NOMO-1 treated with DMSO at 0.1 percent for 48 hours (cell line): ENCODE data around the gene CD320.
"Not testable (repeated sequence)": the region's sequence is repeated elsewhere in the genome, so short reads cannot be mapped to it uniquely, and the experiment has no call there.

Experiments
- DNase-seq: peaks from one replicate; lab custom pipeline; 2025; ENCODE audit not compliant: unreplicated experiment; lab: John Stamatoyannopoulos, UW

CD320 gene

DNA sequence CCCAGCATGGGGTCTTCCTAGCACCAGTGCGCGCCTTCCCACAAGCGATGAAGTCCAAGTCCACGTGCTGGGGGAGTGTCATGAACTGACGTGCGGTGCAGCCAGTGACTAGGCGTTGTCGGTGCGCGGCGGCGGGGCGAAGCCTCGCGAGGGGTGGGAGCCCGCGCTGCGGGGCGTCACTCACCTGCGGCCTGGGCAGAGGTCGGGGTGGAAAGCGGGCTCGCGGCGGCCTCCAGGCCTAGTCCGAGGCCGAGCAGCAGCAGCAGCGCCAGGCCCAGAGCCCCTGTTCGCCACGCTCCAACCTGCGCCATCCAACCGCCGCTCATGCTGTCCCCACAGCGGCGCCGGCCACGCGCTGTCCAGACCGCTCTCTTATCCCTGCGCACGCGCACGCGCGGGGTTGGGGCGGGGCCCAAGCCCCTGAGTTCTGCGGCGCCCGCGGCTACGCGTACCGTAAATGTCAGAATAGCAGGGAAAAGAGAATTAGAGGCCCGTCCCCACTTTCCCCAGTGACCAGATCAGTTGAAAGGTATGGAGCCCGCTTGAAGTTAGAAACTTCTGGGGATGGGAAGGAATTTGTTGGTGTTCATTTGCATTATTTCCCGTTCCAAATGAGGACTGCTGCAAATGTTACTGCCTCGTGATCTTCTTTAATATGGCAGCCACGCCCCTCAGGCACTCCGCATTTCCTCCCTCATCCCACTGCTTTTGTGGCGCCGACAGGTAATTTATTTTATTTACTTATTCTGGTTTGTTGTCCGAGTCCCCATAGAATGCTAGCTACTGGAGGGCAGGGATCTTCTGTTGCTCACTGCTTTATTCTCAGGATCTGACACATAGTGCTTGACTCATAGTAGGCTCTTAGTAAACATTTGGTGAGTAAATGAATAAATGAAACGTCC, at the start of gene CD320:
Gene CD320, minus strand, starts transcription at position 394 of the 902 bp plus-strand sequence. Its CDS starts 68 bp downstream, at position 326.
- peak; percentile 58 for DNase-seq

DNA sequence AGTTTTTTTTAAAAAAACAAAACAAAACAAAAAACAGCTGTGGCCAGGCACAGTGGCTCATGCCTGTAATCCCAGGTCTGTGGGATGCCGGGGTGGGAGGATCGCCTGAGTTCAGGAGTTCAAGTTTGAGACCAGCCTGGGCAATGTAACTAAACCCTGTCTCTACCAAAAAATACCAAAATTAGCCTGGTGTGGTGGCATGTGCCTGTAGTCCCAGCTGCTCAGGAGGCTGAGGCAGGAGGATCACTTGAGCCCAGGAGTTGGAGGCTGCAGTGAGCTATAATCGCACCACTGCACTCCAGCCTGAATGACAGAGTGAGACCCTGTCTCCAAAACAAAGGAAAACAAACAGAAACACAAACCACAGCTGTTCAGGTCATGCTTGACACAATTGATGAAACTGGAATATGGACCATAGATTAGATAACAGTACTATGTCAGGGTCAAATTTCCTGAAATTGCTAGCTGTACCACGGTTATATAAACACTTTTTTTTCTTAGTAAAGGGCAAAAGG, 48.9 kb upstream of the CD320 start:
- DNase-seq = no peak

DNA sequence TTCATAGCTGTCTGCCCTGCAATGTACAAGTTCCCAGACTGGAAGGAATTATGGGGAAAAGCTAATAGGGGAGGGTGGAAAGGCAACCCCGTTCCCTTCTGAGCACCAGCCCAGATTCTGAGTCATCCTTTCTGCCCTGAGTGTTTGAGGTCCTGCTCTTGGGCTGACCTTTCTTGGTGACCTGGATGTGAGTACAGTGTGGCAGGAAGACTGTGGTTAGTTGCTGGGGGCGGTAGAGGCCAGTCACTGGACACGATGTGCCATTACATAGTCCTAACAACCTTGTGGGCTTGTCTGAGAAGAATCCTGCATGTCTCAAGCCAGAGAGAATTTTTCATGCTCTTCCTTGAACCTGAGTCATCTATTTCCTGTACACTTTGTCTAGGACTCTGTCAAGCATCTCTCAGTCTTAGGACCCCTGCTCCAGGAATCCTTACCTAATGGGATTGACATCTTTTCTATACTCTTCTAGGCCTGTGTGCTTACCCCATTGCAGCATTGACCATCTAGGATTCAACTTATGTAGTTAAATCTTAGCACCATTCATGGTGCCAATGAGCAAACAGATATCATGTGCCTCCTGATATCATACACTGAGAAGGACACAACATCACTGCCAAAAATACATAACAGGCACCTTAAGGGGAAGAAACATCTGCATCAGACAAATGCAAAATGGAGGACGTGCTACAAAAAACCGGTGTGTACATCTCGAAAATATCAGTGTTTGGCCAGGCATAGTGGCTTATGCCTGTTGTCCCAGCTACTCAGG, 47.7 kb upstream of the CD320 start:
- no peak for DNase-seq

GRCh38 chr19:8352845-8353244, 44.7 kb upstream of the CD320 start:
- not testable (repeated sequence) for DNase-seq

GRCh38 chr19:8352134-8352827, 44.1 kb upstream of the CD320 start:
- no peak for DNase-seq

GRCh38 chr19:8349629-8350372, 41.6 kb upstream of the CD320 start:
- not testable (repeated sequence) for DNase-seq

DNA sequence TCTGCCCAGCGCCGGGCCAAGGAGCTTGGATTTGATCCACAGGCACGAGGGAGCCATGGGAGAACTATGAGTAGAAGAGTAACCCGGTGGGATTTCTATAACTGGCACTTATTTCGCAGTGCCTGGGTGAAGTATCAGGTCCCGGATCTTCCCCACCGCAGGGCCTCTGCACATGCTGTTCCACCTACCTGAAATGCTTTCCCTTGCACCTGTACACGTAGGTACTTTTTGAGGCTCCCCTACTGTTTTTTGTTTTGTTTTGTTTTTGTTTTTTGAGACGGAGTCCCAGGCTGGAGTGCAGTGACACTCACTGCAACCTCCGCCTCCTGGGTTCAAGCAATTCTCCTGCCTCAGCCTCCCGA, 35.3 kb upstream of the CD320 start:
- DNase-seq = no peak

- DNase-seq = peak; percentile 87
Measured at GRCh38 chr19:8342684-8343482, 34.7 kb upstream of the CD320 start, which contains the start of gene KANK3. TSS of gene KANK3 (minus strand) at chr19:8343262. CDS start at chr19:8337828, 5,434 bp downstream.

DNA sequence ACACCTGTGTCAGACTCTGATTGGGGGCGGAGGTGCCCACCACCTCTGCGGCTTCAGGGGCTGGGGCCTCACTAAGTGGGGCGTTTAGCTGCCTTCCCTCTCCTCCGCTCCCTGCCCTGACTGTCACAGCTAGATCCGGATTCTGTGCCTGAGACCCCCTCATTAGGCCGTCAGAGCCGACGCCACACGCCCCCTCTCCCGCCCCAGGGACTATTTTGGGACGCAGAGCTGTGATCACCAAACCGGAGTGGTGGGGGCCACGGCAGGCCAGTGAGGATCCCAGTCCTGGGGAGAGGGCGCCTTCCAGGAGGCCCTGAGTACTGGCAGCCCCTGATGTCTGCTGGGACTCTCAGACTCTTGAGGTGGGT, 34.1 kb upstream of the CD320 start:
- DNase-seq = no peak

DNA sequence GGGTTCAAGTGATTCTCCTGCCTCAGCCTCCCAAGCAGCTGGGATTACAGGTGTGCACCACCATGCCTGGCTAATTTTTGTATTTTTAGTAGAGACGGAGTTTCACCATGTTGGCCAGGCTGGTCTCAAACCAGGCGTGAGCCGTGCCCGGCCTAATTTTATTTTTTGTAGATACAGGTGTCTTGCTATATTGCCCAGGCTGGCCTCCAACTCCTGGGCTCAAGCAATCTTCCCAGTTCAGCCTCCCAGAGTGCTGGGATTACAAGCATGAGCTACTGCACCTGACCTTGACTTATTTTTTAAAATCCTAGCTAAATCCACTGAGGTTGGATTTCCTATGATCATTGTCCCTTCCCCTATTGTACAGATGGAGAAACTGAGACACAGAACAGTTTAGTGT, 33.3 kb upstream of the CD320 start:
- DNase-seq = not testable (repeated sequence)

GRCh38 chr19:8340341-8341096, 32.4 kb upstream of the CD320 start:
- no peak for DNase-seq

DNA sequence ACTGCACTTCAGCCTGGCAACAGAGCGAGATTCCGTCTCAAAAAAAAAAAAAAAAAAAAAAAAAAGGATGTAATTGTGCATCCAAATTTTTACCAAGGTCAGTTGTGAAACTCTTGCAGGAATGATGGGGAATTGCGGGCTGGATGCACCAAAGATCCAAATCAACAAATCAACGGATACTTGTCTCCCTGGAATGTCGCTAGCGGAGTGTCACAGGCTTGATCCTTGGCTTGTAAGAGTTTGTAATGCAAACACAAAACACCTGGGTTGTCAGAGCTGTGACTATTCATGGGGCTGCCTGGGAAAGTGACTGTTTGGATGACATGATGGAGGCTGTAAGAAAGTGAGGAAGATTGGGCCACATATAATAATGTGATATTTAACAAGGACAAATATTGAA, 30.7 kb upstream of the CD320 start:
- no peak for DNase-seq

GRCh38 chr19:8337728-8338127, 29.6 kb upstream of the CD320 start:
- no peak for DNase-seq

DNA sequence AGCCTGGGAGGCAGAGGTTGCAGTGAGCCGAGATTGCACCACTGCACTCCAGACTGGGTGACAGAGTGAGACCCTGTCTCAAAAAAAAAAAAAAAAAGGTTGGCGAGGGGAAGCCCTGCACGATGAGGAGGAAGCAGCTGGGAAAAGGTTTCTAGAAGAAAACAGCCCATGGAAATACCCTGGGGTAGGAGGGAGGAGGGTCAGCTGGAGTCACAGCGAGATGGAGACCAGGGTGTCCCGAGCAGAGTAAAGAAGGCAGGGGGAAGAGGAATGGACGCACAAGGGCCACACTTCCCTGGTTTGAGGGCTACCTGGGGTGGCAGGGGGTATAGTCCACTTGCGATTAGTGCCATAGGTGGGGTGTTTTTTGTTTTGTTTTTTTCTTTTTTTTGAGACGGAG, 28.5 kb upstream of the CD320 start:
- DNase-seq = no peak

DNA sequence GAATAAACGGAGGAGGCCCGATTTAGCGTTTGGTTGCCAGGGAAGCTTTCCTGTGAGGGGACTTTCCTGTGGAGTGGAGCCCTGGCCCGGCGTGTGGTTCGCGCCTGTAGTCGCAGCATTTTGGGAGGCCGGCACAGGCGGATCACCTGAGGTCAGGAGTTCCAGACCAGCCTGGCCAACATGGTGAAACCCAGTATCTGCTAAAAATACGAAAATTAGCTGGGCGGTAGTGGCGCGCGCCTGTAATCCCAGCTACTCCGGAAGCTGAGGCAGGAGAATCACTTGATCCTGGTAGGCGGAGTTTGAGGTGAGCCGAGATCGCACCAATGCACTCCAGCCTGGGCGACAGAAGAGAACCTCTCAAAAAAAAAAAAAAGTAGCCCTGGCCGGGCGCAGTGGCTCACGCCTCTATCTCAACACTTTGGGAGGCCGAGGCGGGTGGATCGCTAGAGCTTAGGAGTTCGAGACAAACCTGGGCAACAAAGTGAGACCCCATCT, 28.0 kb upstream of the CD320 start:
- DNase-seq = no peak

DNA sequence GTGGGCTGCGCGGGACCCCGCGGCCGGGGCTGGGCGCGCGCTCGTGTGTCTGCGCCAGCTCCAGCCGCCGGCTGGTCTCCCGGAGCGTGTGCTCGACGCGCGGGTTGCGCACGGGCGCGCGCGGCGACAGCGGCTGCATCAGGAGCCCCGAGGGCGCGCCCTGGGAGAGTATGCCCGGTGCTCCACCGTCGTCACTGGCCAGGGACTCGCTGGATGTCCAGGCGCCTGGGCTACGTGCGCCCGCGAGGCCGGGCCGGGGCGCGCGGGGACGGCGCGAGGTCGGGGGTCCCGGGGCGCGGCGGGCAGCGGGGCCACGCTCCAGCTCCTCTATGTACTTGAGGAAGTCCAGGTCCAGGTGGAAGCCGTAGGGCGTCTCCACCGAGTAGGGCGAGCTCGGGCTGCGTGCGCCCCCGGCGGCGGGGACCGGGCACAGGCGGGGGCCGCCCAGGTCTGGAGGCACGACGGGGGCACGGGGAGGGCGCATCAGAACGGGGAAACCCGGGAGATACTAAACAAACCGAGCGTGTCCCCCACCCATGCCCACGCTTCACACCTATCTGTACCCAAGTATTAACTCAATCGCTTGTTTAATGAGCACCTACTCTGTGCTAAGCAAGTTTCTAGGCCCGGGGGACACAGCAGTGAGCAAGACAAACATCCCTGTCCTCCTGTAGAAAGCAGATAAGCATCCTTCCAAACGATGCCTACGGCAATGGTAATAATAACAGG, 27.3 kb upstream of the CD320 start:
- no peak for DNase-seq

GRCh38 chr19:8334458-8335342, 26.5 kb upstream of the CD320 start:
- peak; percentile 46 for DNase-seq
